HepG2 (cell line): ENCODE measurements around the gene SPATA13. TPM values are rescaled to one million over a fixed set of nuclear protein-coding genes. Genes with fewer than 3 reads are reported as not detected.

Experiments
- BCL6 ChIP-seq: IDR thresholded peaks from 2 replicates; pipeline ENCODE4 v1.6.1; 2016; ENCODE audit warnings: missing genetic modification reagents, missing compliant biosample characterization
- FOXA1 ChIP-seq, 2 experiments: fragments of 450-650 bp in 1 of 2; sonication (generic) in 1 of 2; formaldehyde crosslinking in 1 of 2; IDR thresholded peaks; 2 replicates each; pipeline versions ENCODE4 v1.4.0 to v1.6.1; 2016 to 2020; ENCODE audit warnings: missing genetic modification reagents in 1 of 2
- FOXK2 ChIP-seq: fragments of 450-650 bp; IDR thresholded peaks from 2 replicates; pipeline ENCODE4 v1.6.1; 2016
- FOXP4 ChIP-seq: sonication (generic); formaldehyde crosslinking; IDR thresholded peaks from 2 replicates; pipeline ENCODE4 v1.4.0; 2020; ENCODE audit warnings: missing genetic modification reagents
- HIVEP1 ChIP-seq: sonication (generic); formaldehyde crosslinking; IDR thresholded peaks from 2 replicates; pipeline ENCODE4 v1.4.0; 2020; ENCODE audit warnings: mild to moderate bottlenecking, missing genetic modification reagents
- HNRNPK ChIP-seq: fragments of 200-400 bp; formaldehyde crosslinking; IDR thresholded peaks from 2 replicates; pipeline ENCODE4 v1.6.1; 2018; ENCODE audit warnings: low read length, low read depth, moderate library complexity, mild to moderate bottlenecking; ENCODE audit not compliant: poor library complexity, severe bottlenecking
- MEIS2 ChIP-seq: sonication (generic); formaldehyde crosslinking; IDR thresholded peaks from 2 replicates; pipeline ENCODE4 v1.9.0; 2021; ENCODE audit warnings: mild to moderate bottlenecking, missing genetic modification reagents
- MIER2 ChIP-seq: IDR thresholded peaks from 2 replicates; pipeline ENCODE4 v1.6.1; 2016; ENCODE audit warnings: missing biosample characterization, missing genetic modification reagents
- MLX ChIP-seq: IDR thresholded peaks from 2 replicates; pipeline ENCODE4 v1.6.1; 2016
- NR2F6 ChIP-seq, 2 experiments: IDR thresholded peaks; 2 replicates each; pipeline ENCODE4 v1.6.1; 2016; ENCODE audit warnings: antibody characterized with exemption in 1 of 2, mild to moderate bottlenecking in 1 of 2
- PBX3 ChIP-seq: sonication (generic); formaldehyde crosslinking; IDR thresholded peaks from 2 replicates; pipeline ENCODE4 v1.8.1; 2023; ENCODE audit warnings: missing genetic modification reagents, inconsistent platforms, borderline replicate concordance
- PHF20 ChIP-seq: sonication (generic); formaldehyde crosslinking; IDR thresholded peaks from 2 replicates; pipeline ENCODE4 v1.5.0; 2020; ENCODE audit warnings: mild to moderate bottlenecking, missing genetic modification reagents
- POLR2A ChIP-seq, 2 experiments: IDR thresholded peaks; 2 replicates each; pipeline ENCODE4 v1.6.1; 2011; ENCODE audit warnings: low read depth in 2 of 2, low read length in 2 of 2, mild to moderate bottlenecking in 1 of 2, moderate library complexity in 1 of 2; ENCODE audit not compliant: insufficient read depth in 1 of 2
- SAFB2 ChIP-seq: sonication (generic); formaldehyde crosslinking; IDR thresholded peaks from 2 replicates; pipeline ENCODE4 v1.5.1; 2020; ENCODE audit warnings: missing genetic modification reagents, low read depth, mild to moderate bottlenecking, borderline replicate concordance
- SIN3B ChIP-seq: fragments of 150-350 bp; IDR thresholded peaks from 2 replicates; pipeline ENCODE4 v1.6.1; 2014; ENCODE audit warnings: low read length
- WIZ ChIP-seq: sonication (generic); formaldehyde crosslinking; IDR thresholded peaks from 2 replicates; pipeline ENCODE4 v1.5.1; 2020; ENCODE audit warnings: mild to moderate bottlenecking, missing genetic modification reagents
- ZNF562 ChIP-seq: sonication (generic); formaldehyde crosslinking; IDR thresholded peaks from 2 replicates; pipeline ENCODE4 v1.8.0; 2022; ENCODE audit warnings: missing genetic modification reagents, borderline replicate concordance
- ZNF570 ChIP-seq: sonication (generic); formaldehyde crosslinking; IDR thresholded peaks from 2 replicates; pipeline ENCODE4 v1.4.0; 2020; ENCODE audit warnings: mild to moderate bottlenecking, missing genetic modification reagents, borderline replicate concordance
- ZNF598 ChIP-seq: sonication (generic); formaldehyde crosslinking; IDR thresholded peaks from 2 replicates; pipeline ENCODE4 v1.5.1; 2020; ENCODE audit warnings: mild to moderate bottlenecking, missing genetic modification reagents, borderline replicate concordance
- ZNF782 ChIP-seq: sonication (generic); formaldehyde crosslinking; IDR thresholded peaks from 2 replicates; pipeline ENCODE4 v1.4.0; 2020; ENCODE audit warnings: missing genetic modification reagents, mild to moderate bottlenecking, borderline replicate concordance
- ZSCAN30 ChIP-seq: sonication (generic); formaldehyde crosslinking; IDR thresholded peaks from 2 replicates; pipeline ENCODE4 v1.5.0; 2020; ENCODE audit warnings: mild to moderate bottlenecking, missing genetic modification reagents
- polyA plus RNA-seq, 8 experiments: library from polyadenylated mRNA; depleted of rRNA in 3 of 8; stranded (reverse) in 7 of 8; unstranded in 1 of 8; fragments of >200 nt; fragmentation: Illumina TruSeq in 4 of 8; extraction: Trizol in 4 of 8; gene quantifications; 2 replicates each; pipeline versions ENCODE4 v1.2.1 to v1.2.3, GENCODE V29; 2011 to 2016; ENCODE audit warnings: low read depth in 4 of 8, missing spikeins in 1 of 8, mixed read lengths in 1 of 8; ENCODE audit not compliant: insufficient read depth in 1 of 8
- total RNA-seq, 5 experiments: library from RNA; depleted of rRNA; stranded (reverse); fragments of >200 nt; fragmentation: Illumina TruSeq; extraction: Trizol; gene quantifications; 2 replicates each; pipeline ENCODE4 v1.2.3, GENCODE V29; 2016; ENCODE audit warnings: low read depth in 1 of 5
- TF ChIP-seq, protein P1 (sequence below): sonication (generic); formaldehyde crosslinking; IDR thresholded peaks from 2 replicates; pipeline ENCODE4 v1.8.0; 2022; ENCODE audit warnings: missing genetic modification reagents, low read depth, mild to moderate bottlenecking, borderline replicate concordance
- TF ChIP-seq, protein P2 (sequence below): sonication (generic); formaldehyde crosslinking; IDR thresholded peaks from 2 replicates; pipeline ENCODE4 v1.4.0; 2020; ENCODE audit warnings: low read depth, missing genetic modification reagents

The SPATA13 gene
- total and polyA plus RNA-seq, 2 of the 13 experiments (the other 11 are each of a cell fraction or from before 2014, with no cell fraction given) = 11.3 to 14.2 TPM

DNA sequence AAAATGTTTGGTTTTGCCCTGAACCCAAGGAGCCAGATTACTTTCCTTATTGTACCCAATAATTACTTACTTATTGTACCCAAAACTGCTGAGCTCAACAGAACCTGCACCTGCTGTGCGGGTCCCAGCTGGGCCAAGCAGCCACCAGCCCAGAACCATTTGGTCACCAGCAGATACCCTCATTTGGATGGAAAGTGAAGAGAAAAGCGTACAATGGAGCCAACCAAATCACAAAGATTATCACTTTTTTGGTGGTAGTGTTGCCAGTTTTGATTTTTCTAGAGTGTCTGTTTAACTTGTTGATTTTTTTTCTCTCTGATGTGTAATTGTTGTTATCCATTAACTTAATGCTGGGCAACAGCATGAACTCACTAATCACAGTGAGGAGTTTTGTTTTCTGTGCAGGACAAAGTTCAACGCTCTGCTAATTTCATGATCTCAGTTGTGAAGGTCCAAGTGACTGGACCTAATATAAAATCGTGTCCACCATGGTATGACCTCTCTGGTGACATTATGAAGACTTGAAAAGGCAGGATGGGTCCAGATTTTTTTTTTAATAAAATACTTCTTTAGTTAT lies 23.8 kb downstream of the SPATA13 start (continued):
- TF ChIP-seq PBX3 (CRISPR knock-in tag) (no peak), FOXP4 (CRISPR knock-in tag) (peak; percentile 87), SIN3B (no peak), MIER2 (CRISPR knock-in tag) (no peak), SAFB2 (no peak), FOXA1 (IDR thresholded peaks at IDR 0.05) (no peak), FOXA1 (CRISPR knock-in tag; IDR thresholded peaks at IDR 0.05) (peak; percentile 42), ZNF562 (CRISPR knock-in tag) (no peak), ZSCAN30 (CRISPR knock-in tag) (no peak), HNRNPK (no peak), NR2F6 (IDR thresholded peaks at IDR 0.05) (peak; percentile 59), NR2F6 (CRISPR knock-in tag; IDR thresholded peaks at IDR 0.05) (no peak), BCL6 (peak; percentile 79), HIVEP1 (CRISPR knock-in tag) (no peak), MEIS2 (CRISPR knock-in tag) (no peak), PHF20 (CRISPR knock-in tag) (no peak), ZNF782 (CRISPR knock-in tag) (no peak), WIZ (CRISPR knock-in tag) (peak; percentile 25; the same call in 1 of the 2 replicates), ZNF598 (CRISPR knock-in tag) (no peak), POLR2A (IDR thresholded peaks at IDR 0.05; ENCODE audit: insufficient read depth in 1 of 2, low read depth in 2 of 2, low read length in 2 of 2) (peak; percentile 50 to 54; a peak in 2 of 4 replicates), FOXK2 (peak; percentile 75; the same call in 1 of the 2 replicates), ZNF570 (no peak), MLX (no peak)
- TF ChIP-seq, protein P1, sequence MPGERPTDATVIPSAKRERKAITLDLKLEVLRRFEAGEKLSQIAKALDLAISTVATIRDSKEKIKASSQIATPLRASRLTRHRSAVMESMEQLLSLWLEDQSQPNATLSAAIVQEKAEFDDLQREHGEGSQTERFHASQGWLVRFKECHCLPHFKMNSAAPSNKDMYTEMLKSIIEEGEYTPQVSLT = no peak
- TF ChIP-seq, protein P2, sequence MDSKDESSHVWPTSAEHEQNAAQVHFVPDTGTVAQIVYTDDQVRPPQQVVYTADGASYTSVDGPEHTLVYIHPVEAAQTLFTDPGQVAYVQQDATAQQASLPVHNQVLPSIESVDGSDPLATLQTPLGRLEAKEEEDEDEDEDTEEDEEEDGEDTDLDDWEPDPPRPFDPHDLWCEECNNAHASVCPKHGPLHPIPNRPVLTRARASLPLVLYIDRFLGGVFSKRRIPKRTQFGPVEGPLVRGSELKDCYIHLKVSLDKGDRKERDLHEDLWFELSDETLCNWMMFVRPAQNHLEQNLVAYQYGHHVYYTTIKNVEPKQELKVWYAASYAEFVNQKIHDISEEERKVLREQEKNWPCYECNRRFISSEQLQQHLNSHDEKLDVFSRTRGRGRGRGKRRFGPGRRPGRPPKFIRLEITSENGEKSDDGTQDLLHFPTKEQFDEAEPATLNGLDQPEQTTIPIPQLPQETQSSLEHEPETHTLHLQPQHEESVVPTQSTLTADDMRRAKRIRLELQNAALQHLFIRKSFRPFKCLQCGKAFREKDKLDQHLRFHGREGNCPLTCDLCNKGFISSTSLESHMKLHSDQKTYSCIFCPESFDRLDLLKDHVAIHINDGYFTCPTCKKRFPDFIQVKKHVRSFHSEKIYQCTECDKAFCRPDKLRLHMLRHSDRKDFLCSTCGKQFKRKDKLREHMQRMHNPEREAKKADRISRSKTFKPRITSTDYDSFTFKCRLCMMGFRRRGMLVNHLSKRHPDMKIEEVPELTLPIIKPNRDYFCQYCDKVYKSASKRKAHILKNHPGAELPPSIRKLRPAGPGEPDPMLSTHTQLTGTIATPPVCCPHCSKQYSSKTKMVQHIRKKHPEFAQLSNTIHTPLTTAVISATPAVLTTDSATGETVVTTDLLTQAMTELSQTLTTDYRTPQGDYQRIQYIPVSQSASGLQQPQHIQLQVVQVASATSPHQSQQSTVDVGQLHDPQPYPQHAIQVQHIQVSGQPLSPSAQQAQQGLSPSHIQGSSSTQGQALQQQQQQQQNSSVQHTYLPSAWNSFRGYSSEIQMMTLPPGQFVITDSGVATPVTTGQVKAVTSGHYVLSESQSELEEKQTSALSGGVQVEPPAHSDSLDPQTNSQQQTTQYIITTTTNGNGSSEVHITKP = peak; percentile 50; the same call in 1 of the 2 replicates
